Effector memory CD8-positive, alpha-beta T cell (primary cell): Measurements from ENCODE around the gene KLHDC7B.

ENCODE experiments used
- ATAC-seq: fragments of 150-1000 bp; cut with Tn5 transposase; replicated peaks from 2 replicates; pipeline ENCODE4 v1.10.0; 2021; ENCODE audit warnings: mild to moderate bottlenecking, moderate library complexity
- DNase-seq, 3 experiments: peaks; one replicate each; pipeline ENCODE4 v3.0.0; 2021
- H3K27ac Mint-ChIP-seq, 2 donors: one replicate each; pipeline ENCODE4 v1.8.0; 2022; ENCODE audit warnings: mild to moderate bottlenecking in 2 of 2, mixed read lengths in 2 of 2, moderate library complexity in 2 of 2
- H3K27me3 Mint-ChIP-seq, 2 donors: one replicate each; pipeline ENCODE4 v1.8.0; 2022; ENCODE audit warnings: mixed read lengths in 2 of 2
- H3K36me3 Mint-ChIP-seq: one replicate; pipeline ENCODE4 v1.8.0; 2022; ENCODE audit warnings: mild to moderate bottlenecking, moderate library complexity, mixed read lengths; ENCODE audit not compliant: insufficient read depth
- H3K4me1 Mint-ChIP-seq, 2 donors: one replicate each; pipeline ENCODE4 v1.8.0; 2022; ENCODE audit warnings: low read depth in 2 of 2, mixed read lengths in 2 of 2
- H3K4me3 Mint-ChIP-seq, 2 donors: one replicate each; pipeline ENCODE4 v1.8.0; 2022; ENCODE audit warnings: mild to moderate bottlenecking in 2 of 2, mixed read lengths in 2 of 2, moderate library complexity in 2 of 2
- H3K9me3 Mint-ChIP-seq, 2 donors: one replicate each; pipeline ENCODE4 v1.8.0; 2022; ENCODE audit warnings: mixed read lengths in 2 of 2

KLHDC7B gene

DNA sequence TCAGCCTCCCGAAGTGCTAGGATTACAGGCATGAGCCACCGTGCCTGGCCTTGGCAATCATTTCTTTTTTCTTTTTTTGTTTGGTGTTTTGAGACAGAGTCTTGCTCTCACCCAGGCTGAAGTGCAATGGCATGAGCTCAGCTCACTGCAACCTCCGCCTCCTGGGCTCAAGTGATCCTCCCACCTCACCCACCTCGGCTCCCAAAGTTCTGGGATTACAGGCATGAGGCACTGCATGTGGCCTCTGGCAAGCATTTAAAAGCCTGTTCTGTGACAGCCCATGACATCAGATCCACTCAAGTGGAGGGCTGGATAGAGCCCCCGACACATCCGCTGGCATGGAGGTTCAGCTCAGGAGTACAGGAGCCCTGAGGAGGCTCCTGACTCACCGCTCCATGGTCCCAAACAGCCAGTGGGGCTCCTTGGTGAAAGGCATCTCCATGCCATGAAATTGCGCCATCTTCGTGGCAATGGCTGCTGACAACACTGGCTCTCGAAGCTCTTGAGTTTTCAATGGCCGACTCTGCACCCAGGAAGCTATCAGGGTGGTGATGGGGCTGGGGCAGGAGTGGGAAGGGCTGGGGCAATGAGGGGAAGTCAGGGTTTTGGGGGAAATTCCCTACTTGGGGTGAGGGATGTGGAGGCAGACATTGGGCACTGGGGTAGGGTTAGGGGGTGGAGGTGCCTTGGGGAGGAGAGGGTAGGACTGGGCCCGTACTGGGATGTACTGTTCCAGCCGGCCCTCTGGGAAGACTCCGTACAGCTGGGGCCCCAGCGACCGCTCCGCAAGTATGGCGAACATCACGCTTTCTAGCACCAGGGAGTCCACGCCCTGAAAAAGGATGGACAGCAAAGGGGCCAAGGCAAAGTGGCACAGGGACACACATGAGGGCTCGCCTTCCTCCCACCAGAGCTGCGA, 35.6 kb downstream of the KLHDC7B start:
- H3K9me3 Mint-ChIP-seq = no peaks in the 10 kb centered on the region
- peak overlapping the region; percentile 96 for H3K27ac Mint-ChIP-seq
- ATAC-seq (no peak), DNase-seq (no peak)
- H3K4me1 Mint-ChIP-seq = peaks cover 5 to 15% of the 10 kb centered on the region in 2 donors
- peak overlapping the region; percentile 88 to 91 for H3K4me3 Mint-ChIP-seq
- no peaks in the 10 kb centered on the region for H3K27me3 Mint-ChIP-seq
- peaks cover 22% of the 10 kb centered on the region for H3K36me3 Mint-ChIP-seq

DNA sequence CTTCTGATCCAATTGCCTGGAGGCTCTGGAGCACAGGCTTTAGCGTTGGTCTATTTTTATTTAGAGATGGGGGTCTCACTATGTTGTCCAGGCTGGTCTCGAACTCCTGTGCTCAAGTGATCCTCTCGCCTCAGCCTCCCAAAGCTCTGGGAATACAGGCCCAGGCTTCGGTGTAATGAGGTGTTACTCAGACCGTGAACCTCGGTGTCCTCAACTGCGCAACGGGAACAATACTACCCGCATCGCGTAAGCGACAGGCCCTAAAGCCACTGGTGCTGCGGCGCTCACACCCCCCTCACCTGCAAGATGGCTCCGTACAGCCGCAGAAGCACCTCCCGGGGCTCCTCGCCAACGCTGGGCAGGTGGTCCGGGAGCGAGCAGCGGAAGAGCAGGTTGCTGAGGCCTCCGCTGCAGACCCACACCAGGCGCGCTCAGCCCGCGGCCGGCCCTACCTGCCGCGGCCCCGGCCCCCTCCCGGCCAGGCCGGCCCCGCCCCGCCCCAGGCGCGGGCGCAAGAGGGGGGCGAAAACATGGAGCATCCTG, 36.3 kb downstream of the KLHDC7B start:
- H3K4me3 Mint-ChIP-seq = peak overlapping the region; percentile 88 to 91
- no peak for DNase-seq

DNA sequence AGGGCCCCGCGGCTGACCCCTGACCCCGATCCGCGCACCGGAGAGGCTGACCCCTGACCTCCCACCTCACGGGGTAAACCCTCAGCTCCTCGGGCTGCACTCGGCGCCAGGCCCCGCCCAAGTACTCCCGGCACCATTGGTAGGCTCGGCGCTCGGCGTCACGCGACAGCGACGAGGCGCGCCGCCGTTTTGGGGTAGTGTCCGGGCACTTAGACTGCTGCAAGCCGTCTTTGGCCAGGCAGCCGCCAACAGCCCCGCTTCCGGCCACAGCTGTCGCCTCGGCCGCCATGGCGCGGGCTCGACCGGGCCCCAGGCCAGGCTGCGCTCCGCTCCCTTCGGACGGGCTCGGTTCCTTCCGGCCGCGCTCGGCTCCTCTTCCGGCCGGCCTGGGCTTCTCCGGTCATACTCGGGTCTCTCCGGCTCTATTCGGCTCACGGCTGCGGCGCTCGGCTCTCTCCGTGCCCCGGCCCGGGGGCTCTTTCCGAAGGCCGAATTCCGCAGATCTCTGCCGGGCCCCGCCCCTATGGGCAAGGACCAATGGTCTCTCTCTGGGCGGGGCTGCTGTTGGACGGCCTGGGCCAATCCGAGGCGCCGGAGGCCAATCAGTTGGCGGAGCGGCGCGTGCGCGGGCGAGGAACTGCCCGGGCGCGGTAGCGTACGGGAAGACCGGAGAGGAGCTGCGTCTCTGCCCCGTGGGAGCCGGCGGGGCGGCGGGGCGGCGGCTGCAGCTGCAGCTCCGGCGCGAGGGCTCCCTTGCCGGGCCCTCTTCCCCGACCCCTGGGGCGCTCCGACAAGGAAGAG, 37.0 kb downstream of the KLHDC7B start, which contains the start of gene CHKB:
TSS of gene CHKB (minus strand) at position 357 of the 801 bp plus-strand sequence. CDS start at position 289, 68 bp downstream.
- Mint-ChIP-seq H3K36me3 (peaks cover 18% of the 10 kb centered on the region), H3K27ac (peak within 1 kb of the TSS; percentile 96), H3K9me3 (no peaks in the 10 kb centered on the region), H3K4me1 (peaks cover 5 to 12% of the 10 kb centered on the region in 2 donors), H3K4me3 (peak within 1 kb of the TSS; percentile 88 to 91), H3K27me3 (no peaks in the 10 kb centered on the region)
- DNase-seq (peak; percentile 98), ATAC-seq (peak; percentile 90)

More for the DNA sequence above, 36.3 kb downstream of the KLHDC7B start:
- no peaks in the 10 kb centered on the region for H3K27me3 Mint-ChIP-seq
- no peaks in the 10 kb centered on the region for H3K9me3 Mint-ChIP-seq
- peak; percentile 0 for ATAC-seq
- peak overlapping the region; percentile 96 for H3K27ac Mint-ChIP-seq
- peaks cover 5 to 15% of the 10 kb centered on the region in 2 donors for H3K4me1 Mint-ChIP-seq
- H3K36me3 Mint-ChIP-seq = peaks cover 18% of the 10 kb centered on the region

DNA sequence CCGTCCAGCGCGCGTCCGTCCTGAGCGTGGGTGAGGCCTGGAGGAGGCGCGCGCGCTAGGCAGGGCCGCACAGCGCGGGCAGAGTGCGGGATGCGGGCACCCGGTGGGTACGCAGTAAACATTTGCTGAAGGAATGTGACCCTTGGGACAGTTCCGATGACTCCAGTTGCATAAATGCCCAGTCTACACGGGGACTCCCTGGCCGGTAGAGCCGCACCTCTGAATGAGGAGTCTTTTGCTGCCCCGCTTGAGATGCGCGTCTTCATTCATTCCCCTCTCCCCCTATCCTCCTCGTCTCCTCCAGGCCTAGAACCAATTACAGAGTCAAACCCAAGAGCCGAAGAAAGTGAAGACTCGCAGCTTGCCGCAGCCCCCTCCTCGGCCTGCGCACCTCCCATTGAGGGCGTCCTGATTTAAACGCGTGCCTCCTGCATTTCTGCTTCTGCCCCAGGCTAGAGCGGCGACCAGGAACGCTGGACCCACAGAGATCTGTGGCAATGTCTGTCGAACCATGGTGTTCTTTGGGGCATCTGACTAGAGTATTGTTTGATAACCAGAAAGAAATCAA, 37.7 kb downstream of the KLHDC7B start:
- Mint-ChIP-seq H3K4me3 (peak overlapping the region; percentile 88 to 91), H3K36me3 (peaks cover 18% of the 10 kb centered on the region), H3K9me3 (no peaks in the 10 kb centered on the region), H3K27ac (peak overlapping the region; percentile 96), H3K4me1 (peaks cover 5 to 12% of the 10 kb centered on the region in 2 donors), H3K27me3 (no peaks in the 10 kb centered on the region)
- ATAC-seq (peak; percentile 14), DNase-seq (no peak)

DNA sequence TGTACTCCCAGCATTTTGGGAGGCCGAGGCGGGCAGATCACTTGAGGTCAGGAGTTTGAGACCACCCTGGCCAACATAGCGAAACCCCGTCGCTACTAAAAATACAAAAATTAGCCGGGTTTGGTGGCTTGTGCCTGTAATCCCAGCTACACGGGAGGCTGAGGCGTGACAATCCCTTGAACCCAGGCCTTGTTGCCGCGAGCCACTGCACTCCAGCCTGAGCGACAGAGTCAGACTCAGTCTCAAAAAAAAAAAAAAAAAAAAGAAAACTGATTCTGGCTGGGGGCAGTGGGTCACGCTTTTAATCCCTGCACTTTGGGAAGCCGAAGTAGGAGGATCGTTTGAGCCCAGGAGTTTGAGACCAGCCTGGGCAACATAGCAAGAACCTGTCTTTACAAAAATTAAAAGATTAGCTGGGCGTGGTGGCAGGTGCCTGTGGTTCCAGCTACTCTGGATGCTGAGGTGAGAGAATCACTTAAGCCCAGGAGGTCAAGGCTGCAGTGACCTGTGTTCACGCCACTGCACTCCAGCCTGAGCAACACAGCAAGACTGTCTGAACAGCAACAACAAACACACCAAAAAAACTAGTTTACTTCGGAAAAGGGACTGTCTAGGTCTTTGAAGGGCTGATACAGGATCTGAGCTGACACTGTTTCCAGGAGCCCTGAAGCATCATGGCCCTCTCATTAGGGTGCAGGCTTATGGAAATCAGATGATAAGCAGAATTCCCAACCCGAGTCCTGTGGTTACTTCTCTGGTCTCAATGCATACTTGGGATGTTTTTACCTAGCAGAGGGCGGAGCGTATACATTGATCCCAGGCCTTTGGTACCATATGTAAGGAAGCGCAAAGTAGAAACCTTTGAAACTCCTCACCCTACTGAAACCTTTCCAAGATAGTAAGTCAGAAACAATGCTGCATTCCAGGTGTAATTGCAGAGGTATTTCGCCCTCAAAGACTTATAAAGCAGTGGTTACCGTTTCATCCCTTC, 38.7 kb downstream of the KLHDC7B start:
- DNase-seq (no peak), ATAC-seq (no peak)
- Mint-ChIP-seq H3K9me3 (no peaks in the 10 kb centered on the region), H3K27ac (no peak overlapping the region), H3K27me3 (no peaks in the 10 kb centered on the region), H3K36me3 (peaks cover 18% of the 10 kb centered on the region), H3K4me1 (peaks cover 5 to 12% of the 10 kb centered on the region in 2 donors), H3K4me3 (peak overlapping the region; percentile 88 to 91)

DNA sequence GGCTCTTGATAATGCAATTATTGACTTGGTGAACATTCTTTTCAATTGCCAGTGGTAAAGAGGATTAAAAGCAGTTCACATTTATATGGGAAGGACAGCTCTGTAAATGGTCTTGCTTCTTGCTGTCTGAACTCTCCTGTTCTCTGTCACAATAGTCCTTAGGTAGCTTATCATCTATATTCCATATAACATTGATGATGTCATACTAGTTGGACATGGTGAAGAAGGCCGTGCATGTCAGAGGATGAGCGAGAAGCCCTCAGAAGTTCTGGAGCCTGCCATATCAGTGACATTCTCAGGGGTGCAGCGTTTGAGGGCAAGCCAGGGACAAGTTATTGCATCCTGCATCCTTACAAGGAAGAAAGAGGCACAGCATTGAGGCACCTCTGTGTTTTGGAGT, 39.5 kb downstream of the KLHDC7B start:
- no peak overlapping the region for H3K4me3 Mint-ChIP-seq
- peaks cover 5 to 11% of the 10 kb centered on the region in 2 donors for H3K4me1 Mint-ChIP-seq
- H3K27ac Mint-ChIP-seq = no peak overlapping the region
- no peaks in the 10 kb centered on the region for H3K9me3 Mint-ChIP-seq
- H3K27me3 Mint-ChIP-seq = no peaks in the 10 kb centered on the region
- H3K36me3 Mint-ChIP-seq = peaks cover 18% of the 10 kb centered on the region
- ATAC-seq (no peak), DNase-seq (no peak)

DNA sequence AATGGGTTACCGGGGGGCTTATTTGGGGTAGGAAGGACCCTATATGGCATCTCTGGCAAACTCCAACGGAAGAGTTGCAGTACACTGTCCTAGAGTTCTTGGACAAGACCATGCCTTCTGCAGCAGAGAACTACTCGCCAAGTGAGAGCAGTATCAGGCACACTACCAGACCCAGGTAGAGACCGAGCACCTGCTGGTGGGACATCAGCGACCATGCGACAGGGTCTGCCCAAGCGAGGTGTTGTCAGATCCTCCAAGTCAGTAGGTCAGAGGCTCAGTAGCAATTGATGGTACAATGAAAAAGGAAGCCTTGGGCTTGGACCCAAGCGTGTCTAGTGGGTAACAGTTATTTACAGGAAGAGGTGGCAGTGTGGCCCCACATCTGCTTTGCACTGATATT, 40.1 kb downstream of the KLHDC7B start:
- Mint-ChIP-seq H3K27ac (no peak overlapping the region), H3K36me3 (peaks cover 14% of the 10 kb centered on the region), H3K4me1 (peaks cover 5 to 10% of the 10 kb centered on the region in 2 donors), H3K27me3 (no peaks in the 10 kb centered on the region), H3K9me3 (no peaks in the 10 kb centered on the region), H3K4me3 (no peak overlapping the region)
- ATAC-seq (no peak), DNase-seq (no peak)

DNA sequence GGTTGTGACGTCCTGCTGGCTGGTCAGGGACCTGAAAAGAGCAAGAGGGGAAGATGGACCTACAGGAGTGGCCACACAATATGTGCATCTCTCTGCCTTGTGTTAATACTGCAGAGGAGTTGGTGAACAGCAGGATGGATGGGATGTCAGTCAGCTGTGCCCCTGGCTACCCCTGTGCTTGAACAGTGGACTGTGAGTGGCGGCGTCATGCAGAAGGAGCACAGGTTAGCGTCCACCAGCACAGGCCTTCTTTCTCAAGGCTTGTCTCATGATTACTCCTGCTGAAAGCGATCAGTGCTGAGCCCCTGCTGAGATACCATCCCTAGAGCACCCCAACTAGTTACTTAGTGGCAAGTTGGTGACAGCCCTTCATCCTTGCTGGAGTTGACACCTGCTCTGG, 40.7 kb downstream of the KLHDC7B start:
- Mint-ChIP-seq H3K27ac (no peak overlapping the region), H3K36me3 (peaks cover 13% of the 10 kb centered on the region), H3K9me3 (no peaks in the 10 kb centered on the region), H3K4me1 (peaks cover 5 to 8% of the 10 kb centered on the region in 2 donors), H3K27me3 (no peaks in the 10 kb centered on the region), H3K4me3 (no peak overlapping the region)
- no peak for DNase-seq
- ATAC-seq = no peak

DNA sequence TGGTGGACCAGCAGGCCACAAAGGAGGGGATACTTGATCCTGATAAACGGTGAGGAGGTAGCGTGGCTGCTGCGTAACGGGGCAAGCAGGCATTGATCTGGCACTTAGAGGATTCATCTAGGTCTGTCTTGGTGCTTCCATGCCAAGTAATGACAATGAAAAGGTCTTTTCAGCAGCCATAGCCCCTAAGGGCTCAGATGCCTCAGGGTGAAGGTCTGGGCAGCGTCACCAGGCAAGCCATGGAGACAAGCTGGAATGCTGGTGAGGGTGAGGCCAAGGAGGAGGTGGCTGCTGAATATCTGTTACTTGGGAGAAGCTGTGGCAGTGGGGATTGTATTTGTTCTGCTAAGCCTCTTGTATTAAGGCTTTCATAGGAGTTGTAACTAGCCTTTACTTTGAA, 41.7 kb downstream of the KLHDC7B start:
- no peak for DNase-seq
- H3K4me3 Mint-ChIP-seq = no peak overlapping the region
- no peaks in the 10 kb centered on the region for H3K9me3 Mint-ChIP-seq

DNA sequence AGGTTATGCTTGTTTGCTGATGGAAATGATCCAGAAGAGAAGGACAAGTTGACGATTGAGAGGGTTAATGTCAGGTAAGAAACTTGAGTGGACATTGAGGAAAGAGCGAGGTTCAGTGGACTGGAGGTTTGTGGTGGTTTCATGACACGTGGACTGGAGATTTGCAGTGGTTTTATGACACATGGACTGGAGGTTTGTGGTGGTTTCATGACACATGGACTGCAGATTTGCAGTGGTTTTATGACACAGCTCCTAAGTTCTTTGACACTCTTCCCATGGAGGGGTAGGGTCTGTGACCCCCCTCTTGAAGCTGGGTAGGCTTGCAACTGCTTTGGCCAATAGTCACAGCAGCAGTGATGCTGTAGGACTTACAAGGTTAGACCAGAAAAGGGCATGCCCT, 49.5 kb downstream of the KLHDC7B start:
- peaks cover 17% of the 10 kb centered on the region in 2 donors for H3K27me3 Mint-ChIP-seq
- ATAC-seq (no peak), DNase-seq (no peak)
- no peaks in the 10 kb centered on the region for H3K9me3 Mint-ChIP-seq
- H3K4me1 Mint-ChIP-seq = peaks cover 0 to 3% of the 10 kb centered on the region in 2 donors
- H3K4me3 Mint-ChIP-seq = no peak overlapping the region
- H3K36me3 Mint-ChIP-seq = peaks cover 6% of the 10 kb centered on the region
- H3K27ac Mint-ChIP-seq = no peak overlapping the region

More for the DNA sequence above, 41.7 kb downstream of the KLHDC7B start:
- Mint-ChIP-seq H3K27me3 (no peaks in the 10 kb centered on the region), H3K4me1 (peaks cover 5 to 6% of the 10 kb centered on the region in 2 donors), H3K27ac (no peak overlapping the region), H3K36me3 (peaks cover 13% of the 10 kb centered on the region)
- no peak for ATAC-seq

DNA sequence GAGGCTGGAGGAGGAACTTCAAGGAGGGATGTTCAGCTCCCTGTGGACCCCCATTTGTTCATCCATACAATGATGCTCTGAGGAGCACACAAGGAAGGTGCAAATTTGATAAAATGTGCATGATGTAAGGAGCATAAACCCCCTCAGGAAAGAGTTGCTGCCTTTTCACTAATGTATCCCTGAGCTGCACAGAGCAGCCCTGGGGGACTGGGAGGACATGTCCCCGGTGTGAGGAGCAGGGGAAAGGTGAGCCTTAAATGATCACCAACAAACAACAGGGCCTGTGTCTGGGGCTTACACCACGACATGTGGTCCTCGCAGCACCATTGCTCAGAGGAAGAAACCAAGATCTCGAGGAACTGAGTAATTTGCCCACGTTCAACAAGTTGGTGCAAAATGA, 51.4 kb downstream of the KLHDC7B start:
- DNase-seq (no peak), ATAC-seq (no peak)
- Mint-ChIP-seq H3K4me3 (no peak overlapping the region), H3K27me3 (peaks cover 24 to 28% of the 10 kb centered on the region in 2 donors), H3K9me3 (no peaks in the 10 kb centered on the region), H3K27ac (no peak overlapping the region), H3K4me1 (peaks cover 2 to 5% of the 10 kb centered on the region in 2 donors), H3K36me3 (peaks cover 6% of the 10 kb centered on the region)

DNA sequence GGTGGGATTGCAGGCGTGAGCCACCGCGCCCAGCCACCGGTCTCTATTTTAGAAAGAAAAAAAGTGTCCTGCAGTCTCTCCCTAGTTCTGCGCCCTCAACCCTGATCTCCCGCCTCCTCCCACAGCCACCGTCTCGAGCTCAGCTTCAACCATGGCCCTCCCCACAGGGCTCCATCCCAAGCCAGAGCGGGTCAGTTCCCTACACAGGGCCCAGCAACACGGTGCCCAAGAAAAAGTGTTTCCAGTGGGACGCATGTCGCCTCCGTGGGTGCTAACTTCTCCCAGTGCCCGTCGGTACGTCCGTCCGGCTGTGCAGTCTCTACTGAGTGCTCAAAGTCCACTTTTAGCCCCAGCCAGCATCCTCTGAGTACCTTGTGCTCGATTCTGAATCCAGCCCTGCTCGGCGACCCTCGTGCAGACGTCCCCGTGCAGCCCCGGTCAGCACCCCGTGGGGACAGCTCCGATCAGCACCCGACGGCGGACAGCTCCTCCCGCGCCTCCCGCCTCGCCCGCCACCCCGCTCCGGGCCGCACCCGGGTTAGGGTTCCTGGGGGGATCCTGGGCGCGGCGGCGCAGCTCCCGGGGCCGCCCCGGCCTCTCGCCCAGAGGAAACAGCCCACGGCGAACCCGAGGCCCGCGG, 54.2 kb downstream of the KLHDC7B start:
- Mint-ChIP-seq H3K36me3 (peaks cover 3% of the 10 kb centered on the region), H3K4me1 (peaks cover 2 to 7% of the 10 kb centered on the region in 2 donors), H3K27ac (no peak overlapping the region), H3K27me3 (peaks cover 39 to 46% of the 10 kb centered on the region in 2 donors), H3K9me3 (no peaks in the 10 kb centered on the region), H3K4me3 (peak overlapping the region; percentile 34 to 44)
- peak; percentile 95 for ATAC-seq
- DNase-seq = peak; percentile 66 to 74 (median 71)
